GM18511 (cell line): Measurements from ENCODE around the gene CYP2F1.
"Not testable (repeated sequence)": the region's sequence is repeated elsewhere in the genome, so short reads cannot be mapped to it uniquely, and the experiment has no call there.

ENCODE experiments used
- ATAC-seq: cut with Tn5 transposase; IDR thresholded peaks from one replicate; pipeline ENCODE4 v1.9.1; 2021; ENCODE audit warnings: mild to moderate bottlenecking, moderate library complexity; ENCODE audit not compliant: unreplicated experiment

The CYP2F1 gene, protein sequence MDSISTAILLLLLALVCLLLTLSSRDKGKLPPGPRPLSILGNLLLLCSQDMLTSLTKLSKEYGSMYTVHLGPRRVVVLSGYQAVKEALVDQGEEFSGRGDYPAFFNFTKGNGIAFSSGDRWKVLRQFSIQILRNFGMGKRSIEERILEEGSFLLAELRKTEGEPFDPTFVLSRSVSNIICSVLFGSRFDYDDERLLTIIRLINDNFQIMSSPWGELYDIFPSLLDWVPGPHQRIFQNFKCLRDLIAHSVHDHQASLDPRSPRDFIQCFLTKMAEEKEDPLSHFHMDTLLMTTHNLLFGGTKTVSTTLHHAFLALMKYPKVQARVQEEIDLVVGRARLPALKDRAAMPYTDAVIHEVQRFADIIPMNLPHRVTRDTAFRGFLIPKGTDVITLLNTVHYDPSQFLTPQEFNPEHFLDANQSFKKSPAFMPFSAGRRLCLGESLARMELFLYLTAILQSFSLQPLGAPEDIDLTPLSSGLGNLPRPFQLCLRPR

DNA sequence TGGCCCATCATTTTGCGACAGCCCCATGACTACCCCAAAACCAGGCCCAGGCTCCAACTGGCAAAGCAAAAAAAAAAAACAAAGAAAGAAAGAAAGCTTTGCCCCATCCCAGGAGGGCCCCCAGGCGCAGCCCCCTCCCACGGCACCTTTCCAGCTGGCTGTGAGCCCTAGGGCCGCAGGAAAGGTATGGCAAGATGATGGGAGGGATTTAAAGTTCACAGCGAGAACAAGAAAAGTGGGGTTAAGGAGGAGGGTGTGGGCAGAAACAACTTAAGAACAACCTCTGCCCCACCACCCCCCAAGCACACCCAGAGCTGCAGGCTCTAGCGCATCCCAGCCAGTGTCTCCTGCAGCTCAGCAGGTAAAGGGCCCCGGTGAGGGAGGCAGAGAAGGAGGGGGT, at the start of gene CYP2F1:
Gene CYP2F1, plus strand, starts transcription at position 301 of the 400 bp plus-strand sequence. CDS start 1,757 bp downstream, outside the sequence.
- no peak for ATAC-seq

DNA sequence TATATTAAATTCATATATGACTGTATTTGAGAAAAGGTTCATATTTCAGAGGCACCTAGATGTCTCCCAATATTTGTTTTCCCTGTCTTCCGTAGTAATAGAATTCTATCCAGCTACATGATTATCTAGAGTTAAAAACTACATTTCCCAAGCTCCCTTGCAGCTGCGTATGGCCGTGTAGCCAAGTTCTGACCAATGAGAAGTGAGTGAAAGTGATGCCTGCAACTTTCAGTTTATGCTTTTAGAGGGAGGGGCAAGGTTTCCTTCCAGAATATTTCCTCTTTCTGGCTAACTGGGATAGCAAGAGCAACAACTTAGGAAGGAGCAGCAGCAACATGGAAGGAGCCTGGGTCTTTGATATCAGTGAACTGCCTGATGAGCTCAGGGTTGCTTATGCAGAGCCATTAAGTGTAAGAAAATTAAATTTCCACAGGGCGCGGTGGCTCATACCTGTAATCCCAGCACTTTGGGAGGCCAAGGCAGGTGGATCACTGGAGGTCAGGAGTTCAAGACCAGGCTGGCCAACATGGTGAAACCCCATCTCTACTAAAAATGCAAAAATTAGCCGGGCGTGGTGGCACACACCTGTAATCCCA, 49.2 kb upstream of the CYP2F1 start:
- ATAC-seq, result no peak

DNA sequence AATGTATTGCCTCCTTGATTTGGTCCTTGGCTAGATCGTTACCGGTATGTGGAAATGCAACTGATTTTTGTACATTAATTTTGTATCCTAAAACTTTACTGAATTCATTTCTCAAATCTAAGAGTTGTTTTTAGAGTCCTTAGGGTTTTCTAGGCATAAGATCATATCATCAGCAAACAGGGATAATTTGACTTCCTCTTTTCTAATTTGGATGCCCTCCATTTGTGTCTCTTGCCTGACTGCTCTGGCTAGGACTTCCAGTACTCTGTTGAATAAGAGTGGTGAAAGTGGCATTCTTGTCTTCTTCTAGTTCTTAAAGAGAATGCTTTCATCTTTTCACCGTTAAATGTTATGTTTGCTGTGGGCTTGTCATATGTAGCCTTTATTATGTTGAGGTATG, 37.9 kb upstream of the CYP2F1 start:
- ATAC-seq, result no peak

DNA sequence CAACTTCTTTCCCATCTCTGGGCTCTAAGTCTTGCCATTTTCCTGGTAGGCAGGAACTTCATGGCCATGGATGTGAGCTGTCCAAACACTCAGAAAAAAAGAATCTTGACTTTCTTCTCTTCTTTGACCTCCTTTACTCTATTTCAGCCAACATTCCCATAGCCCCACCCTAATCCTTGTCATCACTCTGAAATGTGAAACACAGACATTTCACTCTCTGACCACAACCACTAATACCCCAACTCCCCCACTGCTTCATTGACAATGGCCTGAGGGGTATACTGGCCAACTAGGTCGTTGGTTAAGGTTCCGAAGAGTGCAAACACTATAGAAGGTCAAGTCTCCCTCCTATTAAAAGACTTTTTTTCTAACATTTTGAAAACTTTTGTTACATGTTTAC, 30.7 kb upstream of the CYP2F1 start:
- no peak for ATAC-seq

DNA sequence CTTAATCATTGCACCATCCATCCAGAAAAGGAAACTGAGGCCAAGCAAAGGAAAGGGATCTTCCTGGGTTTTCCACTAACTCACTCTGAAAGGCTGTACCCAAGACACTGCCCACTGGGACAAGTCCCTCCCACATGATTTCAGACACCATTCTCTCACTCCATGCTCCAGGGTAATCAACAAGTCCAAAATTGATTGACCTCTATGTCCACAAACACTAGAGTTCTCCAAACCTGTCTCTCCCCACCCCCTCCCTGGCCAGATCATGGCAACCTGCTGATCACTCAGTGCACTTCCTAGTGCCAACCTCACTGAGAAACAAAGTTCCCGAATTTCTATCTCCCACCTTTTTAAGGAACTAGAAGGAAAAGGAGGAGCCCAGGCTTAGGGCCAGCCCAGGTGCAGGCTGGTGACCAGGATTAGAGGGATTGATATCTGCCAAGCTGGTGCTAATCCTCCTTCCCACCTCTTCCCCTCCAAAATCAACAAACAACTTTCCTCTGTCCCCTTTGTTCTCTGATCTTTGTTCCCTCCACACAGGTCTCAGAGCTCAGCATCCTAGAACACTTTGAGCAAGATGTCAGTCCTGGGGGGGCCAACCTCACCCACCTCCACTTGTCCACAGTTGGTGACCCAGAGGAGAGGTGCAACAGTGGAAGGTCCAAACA, 28.4 kb upstream of the CYP2F1 start:
- no peak for ATAC-seq

DNA sequence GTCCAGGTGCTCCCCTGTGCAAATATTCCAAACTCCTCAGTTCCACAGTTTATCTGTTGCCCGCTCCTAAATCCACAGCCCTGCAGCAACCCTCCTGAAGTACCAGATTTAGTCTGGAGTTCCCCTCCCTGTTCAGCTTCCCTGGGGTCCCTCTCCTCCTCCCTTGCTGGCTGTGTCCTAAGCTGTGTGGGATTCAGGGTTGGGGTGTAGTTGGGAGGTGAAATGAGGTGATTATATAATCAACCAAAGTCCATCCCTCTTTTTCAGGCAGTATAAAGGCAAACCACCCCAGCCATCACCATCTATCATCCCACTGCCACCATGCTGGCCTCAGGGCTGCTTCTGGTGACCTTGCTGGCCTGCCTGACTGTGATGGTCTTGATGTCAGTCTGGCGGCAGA, 26.1 kb upstream of the CYP2F1 start, which contains the start of gene CYP2A13:
Gene CYP2A13, plus strand, starts transcription at position 301 of the 400 bp plus-strand sequence. Its CDS starts 21 bp downstream, at position 322.
- no peak for ATAC-seq

DNA sequence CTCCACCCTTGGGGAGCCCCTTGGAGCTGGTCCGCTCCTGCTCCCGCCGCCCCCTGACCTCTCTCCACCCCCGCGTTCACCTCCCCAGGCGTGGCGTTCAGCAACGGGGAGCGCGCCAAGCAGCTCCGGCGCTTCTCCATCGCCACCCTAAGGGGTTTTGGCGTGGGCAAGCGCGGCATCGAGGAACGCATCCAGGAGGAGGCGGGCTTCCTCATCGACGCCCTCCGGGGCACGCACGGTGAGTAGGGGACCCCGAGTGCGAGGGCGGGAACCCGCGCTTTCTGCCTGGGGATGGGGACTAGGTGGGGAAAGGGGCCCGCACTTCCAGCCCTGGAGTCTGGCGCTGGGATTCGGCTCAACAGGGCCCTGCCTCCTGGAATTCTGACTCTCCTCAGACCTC, 24.3 kb upstream of the CYP2F1 start:
- no peak for ATAC-seq

DNA sequence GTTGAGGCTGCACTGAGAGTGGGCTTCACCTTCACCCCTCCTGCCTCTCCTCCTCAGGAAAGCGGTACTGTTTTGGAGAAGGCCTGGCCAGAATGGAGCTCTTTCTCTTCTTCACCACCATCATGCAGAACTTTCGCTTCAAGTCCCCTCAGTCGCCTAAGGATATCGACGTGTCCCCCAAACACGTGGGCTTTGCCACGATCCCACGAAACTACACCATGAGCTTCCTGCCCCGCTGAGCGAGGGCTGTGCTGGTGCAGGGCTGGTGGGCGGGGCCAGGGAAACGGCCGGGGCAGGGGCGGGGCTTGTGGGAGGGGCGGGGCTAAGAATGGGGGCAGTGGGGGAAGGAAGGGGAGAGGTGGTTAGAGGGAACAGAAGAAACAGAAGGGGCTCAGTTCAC, 18.5 kb upstream of the CYP2F1 start:
- no peak for ATAC-seq

DNA sequence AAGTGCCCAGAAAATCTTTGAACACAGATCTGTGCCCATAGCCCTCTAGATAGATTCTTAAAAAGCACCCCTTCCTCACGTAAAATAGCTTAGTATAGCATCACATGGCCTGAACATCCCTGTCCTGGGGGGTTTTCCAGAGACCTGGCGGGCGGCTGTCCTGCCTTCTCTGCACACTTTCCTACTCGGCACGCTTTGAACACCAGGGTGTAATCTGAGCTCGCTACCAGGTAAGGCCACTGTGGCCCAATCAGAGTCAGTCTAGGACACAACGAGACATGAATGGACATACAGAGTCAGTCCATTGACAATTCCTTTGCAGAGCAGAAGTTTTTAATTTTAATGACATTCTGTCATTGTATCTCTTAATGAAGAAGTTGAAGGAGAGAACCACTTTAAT, 17.9 kb upstream of the CYP2F1 start:
- no peak for ATAC-seq

DNA sequence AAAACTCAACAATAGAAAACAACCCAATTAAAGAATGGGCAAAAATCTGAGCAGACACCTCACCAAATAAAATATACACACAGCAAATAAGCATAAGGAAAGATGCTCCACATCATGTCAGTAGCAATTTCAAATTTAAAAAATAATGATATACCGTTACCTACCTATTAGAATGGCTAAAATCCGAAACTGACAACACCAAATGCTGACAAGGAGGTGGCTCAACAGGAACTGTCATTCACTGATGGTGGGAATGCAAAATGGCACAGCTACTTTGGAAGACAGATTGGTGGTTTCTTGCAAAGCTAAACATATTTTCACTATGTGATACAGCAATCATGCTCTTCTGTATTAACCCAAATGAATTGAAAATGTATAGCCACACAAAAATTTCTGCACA, 16.9 kb upstream of the CYP2F1 start:
- ATAC-seq, result no peak

DNA sequence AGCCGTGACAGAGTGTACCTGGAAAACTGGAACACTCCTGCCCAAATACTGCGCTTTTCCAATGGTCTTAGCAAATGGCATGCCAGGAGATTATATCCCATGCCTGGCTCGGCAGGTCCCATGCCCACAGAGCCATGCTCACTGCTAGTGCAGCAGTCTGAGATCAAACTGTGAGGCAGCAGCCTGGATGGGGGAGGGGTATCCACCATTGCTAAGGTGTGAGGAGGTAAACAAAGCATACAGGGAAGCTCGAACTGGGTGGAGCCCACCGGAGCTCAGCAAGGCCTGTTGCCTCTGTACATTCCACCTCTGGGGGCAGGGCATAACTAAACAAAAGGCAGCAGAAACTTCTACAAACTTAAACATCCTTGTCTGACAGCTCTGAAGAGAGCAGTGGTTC, 15.5 kb upstream of the CYP2F1 start:
- no peak for ATAC-seq

DNA sequence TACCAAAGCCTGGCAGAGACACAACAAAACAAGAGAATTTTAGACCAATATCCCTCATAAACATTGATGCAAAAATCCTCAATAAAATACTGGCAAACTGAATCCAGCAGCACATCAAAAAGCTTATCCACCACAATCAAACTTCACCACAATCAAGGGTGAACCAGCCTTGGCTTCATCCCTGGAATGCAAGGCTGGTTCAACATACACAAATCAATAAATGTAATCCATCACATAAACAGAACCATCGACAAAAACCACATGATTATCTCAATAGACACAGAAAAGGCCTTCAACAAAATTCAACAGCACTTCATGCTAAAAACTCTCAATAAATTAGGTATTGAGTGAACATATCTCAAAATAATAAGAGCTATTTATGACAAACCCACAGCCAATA, 12.0 kb upstream of the CYP2F1 start:
- not testable (repeated sequence) for ATAC-seq

DNA sequence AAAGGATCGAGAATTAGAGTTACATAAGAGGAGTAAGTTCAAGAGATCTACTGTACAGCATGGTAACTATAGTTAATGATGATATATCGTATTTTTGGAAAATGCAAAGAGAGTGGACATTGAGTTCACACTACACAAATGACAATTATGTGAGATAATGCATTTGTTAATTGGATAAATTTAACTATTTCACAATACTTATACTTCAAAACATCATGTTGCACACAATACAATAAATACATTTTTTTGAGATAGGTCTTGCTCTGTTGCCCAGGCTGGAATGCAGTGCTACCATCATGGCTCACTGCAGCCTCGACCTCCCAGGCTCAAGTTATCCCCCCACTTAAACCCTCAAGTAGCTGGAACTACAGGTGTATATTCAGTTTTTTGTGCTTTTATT, 8.1 kb upstream of the CYP2F1 start:
- no peak for ATAC-seq

DNA sequence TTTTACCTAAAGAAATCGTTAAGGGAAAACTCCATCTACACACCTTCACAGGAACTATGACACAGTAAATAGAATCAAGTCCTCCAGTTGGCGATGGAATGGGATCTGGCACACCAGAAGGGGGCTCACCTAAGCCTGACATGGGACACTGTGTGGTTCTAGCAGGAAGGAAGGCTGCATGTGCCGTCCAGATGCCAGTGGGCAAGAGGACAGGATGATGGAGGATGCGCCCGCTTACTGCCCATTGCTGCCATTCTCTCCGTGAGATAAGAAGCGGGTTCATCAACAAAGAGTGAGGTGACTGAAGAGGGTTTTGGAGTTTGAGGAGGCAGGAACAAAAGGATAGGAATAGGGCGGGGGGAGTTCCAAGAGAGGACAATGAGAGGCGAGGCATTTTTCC, 2.9 kb upstream of the CYP2F1 start:
- ATAC-seq, result no peak

DNA sequence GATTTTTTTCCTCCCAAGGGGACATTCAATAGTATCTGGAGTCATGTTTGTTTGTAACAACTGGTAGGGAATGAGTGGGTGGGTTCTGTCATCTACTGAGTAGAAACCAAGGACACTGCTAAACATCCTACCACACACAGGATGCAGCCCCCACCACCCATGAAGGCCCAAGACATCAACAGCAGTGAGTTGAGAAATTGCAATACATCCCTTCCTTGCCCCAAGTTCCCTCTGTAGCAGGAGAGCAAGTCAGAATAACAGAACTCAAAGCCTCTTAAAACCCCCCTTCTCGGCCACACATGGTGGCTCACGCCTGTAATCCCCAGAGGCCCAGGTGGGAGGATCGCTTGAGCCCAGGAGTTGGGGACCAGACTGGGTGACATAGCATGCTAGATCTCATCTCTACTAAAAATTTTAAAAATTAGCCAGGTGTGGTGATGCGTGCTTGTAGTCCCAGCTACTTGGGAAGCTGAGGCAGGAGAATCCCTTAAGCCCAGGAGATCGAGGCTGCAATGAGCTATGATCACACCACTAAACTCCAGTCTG, 2.4 kb upstream of the CYP2F1 start:
- no peak for ATAC-seq

DNA sequence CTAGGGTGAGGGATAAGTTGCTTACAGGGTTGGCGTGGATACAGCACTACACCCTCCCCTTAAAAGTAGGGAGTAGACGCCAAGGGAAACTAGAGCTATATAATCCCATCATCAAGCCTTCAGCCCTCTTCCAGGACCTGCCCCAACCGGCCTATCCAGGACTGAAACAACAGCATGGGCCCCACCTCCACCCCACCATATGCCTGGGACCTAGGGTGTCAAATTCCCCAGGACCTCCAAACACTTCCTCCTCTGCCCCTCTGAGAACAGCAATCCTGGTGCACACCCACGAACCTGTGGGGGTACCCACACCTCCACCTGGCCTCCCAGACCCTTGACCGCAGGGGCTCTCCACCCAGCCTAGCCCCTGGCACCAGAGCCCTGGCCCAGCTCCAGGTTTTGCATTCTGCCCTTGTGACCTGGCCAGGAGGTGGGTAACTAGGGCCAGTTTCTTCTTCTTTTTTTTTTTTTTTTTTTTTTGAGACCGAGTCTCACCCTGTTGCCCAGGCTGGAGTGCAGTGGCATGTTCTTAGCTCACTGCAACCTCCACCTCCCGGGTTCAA, 1.4 kb upstream of the CYP2F1 start:
- ATAC-seq, result no peak

DNA sequence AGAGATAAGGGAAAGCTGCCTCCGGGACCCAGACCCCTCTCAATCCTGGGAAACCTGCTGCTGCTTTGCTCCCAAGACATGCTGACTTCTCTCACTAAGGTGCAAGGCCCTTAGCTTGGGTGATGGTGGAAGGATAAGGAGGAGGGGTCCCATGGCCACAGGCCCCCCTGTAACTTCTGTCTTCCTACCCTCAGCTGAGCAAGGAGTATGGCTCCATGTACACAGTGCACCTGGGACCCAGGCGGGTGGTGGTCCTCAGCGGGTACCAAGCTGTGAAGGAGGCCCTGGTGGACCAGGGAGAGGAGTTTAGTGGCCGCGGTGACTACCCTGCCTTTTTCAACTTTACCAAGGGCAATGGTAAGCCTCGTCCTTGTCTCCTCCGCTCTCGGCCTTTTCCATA, 2.0 kb downstream of the CYP2F1 start:
- no peak for ATAC-seq

DNA sequence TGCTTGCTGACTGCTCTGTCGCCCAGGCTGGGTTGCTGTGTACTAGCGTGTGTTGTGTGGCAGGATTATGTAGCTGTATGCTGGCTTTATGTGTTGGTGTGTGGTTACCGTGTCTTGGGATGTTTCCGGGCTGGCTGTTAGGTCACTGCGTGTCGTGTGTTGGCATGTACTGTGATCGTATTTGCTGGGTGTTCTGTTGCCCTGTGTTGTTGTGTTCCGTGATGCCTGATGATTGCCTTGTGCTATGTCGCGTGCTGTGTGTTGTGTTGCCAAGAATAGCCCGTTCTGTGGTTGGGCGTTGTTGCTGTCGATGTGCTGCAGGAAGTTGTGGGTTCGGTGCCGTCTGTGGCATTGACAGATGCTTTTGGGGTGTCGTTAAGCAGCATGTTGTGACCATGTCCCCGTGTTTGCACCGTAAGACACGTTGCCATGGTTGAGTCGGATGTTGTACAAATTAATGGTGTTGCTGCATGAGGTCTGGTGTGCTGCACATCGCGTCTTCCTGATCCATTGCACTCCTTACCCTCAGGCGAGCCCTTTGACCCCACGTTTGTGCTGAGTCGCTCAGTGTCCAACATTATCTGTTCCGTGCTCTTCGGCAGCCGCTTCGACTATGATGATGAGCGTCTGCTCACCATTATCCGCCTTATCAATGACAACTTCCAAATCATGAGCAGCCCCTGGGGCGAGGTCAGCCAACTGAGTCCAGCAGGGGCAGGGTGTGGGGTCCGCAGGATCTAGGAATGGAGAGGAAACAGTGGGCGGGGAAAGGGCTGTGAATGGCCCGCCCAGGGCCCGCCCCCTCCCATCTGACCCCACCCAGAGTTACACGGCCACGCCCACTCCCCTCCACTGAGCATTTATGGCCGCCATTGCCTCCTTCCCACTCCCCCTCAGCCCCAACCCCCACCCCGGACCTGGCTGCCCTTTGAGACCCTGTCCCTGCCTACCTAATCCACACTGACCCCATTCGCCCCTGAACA, 7.0 kb downstream of the CYP2F1 start:
- ATAC-seq, result not testable (repeated sequence)

DNA sequence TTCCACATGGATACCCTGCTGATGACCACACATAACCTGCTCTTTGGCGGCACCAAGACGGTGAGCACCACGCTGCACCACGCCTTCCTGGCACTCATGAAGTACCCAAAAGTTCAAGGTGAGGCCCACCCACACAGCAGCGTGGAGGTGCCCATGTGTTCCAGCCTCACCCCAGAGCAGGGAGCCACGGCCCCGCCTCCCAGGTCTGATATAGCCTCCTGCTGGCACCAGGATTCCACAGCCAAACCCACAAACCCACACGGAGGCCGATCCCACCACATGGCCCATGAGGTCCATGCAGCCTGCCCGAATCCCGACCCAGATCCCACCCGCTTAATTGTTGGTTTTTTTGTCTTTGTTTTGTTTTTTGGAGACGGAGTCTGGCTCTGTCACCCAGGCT, 8.6 kb downstream of the CYP2F1 start:
- ATAC-seq, result not testable (repeated sequence)

DNA sequence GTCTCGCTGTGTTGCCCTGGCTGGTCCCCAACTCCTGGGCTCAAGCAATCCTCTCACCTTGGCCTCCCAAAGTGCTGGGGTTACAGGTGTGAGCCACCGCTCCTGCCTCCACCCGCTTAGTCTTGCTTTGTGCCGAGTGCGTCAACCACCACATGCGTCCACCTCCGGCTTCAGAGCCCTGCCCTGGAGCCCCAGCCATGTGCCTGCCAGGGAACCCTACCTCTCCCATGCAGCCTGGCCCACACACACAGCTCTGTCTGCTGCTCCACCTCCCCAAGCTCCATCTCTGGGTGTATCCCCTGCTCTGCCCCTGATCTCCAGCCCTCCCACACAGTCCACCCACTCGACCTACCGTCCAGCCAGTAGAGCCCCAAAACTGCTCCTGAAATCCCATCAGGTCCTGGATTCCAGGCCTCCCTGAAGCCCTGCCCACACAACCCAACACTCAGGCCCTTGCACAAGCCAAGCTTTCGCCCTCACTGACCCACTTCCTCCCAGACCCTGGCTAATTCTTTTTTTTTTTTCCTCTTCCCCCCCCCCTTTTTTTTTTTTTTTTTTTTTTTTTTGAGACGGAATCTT, 9.6 kb downstream of the CYP2F1 start:
- no peak for ATAC-seq
